Kidney (tissue), 22 donors: ENCODE measurements around the gene FOXA3. TPM values are rescaled to one million over a fixed set of nuclear protein-coding genes. Genes with fewer than 3 reads are reported as not detected.

Experiments
- DNase-seq, 5 donors: peaks; one replicate each; pipeline ENCODE4 v3.0.0-alpha.2; 2013 to 2020
- FAIRE-seq: peaks from 2 replicates; lab custom pipeline; 2012; peaks lifted over from hg19 to GRCh38; lab: Jason Lieb, UNC
- H3K27ac ChIP-seq, 2 donors: one replicate each; pipeline ENCODE4 v1.7.0; 2013; ENCODE audit warnings: low read depth in 2 of 2, low read length in 2 of 2, inconsistent platforms in 1 of 2
- H3K27me3 ChIP-seq: one replicate; pipeline ENCODE4 v1.7.1; 2013; ENCODE audit warnings: low read length, inconsistent platforms; ENCODE audit not compliant: control insufficient read depth, insufficient read depth
- H3K36me3 ChIP-seq, 3 donors: one replicate each; pipeline versions ENCODE4 v1.7.0 to v1.7.1; 2013; ENCODE audit warnings: low read length in 3 of 3, control low read depth in 1 of 3, inconsistent platforms in 1 of 3; ENCODE audit not compliant: insufficient read depth in 3 of 3, control insufficient read depth in 2 of 3
- H3K4me1 ChIP-seq, 3 donors: one replicate each; pipeline versions ENCODE4 v1.7.0 to v1.7.1; 2013; ENCODE audit warnings: low read length in 3 of 3, inconsistent platforms in 1 of 3, low read depth in 1 of 3; ENCODE audit not compliant: control insufficient read depth in 2 of 3, insufficient read depth in 2 of 3
- H3K4me3 ChIP-seq, 3 donors: one replicate each; pipeline versions ENCODE4 v1.7.0 to v1.8.1; 2013; ENCODE audit warnings: low read length in 3 of 3, control low read depth in 1 of 3, inconsistent platforms in 1 of 3
- H3K9ac ChIP-seq, 3 donors: one replicate each; pipeline versions ENCODE4 v1.7.0 to v1.7.1; 2013; ENCODE audit warnings: low read length in 3 of 3, control low read depth in 1 of 3, inconsistent platforms in 1 of 3
- H3K9me3 ChIP-seq, 3 donors: one replicate each; pipeline versions ENCODE4 v1.7.0 to v1.7.1; 2013; ENCODE audit warnings: low read length in 3 of 3, control low read depth in 1 of 3, inconsistent platforms in 1 of 3; ENCODE audit not compliant: control insufficient read depth in 2 of 3, insufficient read depth in 1 of 3
- intact Hi-C: fragments of 100-400 bp; cut with DNase I; formaldehyde crosslinking; loops from one replicate; pipeline ENCODE4 v1.11.1; 2022
- long read RNA-seq, 10 donors: library from polyadenylated mRNA in 1 of 10; unstranded in 1 of 10; transcript quantifications; one replicate each; pipeline ENCODE4 v2.0.0 and lab custom pipeline, GENCODE V29; 2021 to 2026
- polyA plus RNA-seq: library from polyadenylated mRNA; stranded (reverse); fragments of 350-450 nt; fragmentation: Illumina TruSeq; extraction: RNeasy Lipid Tissue Mini Kit (QIAGEN cat#74804); gene quantifications from one replicate; pipeline ENCODE4 v1.2.3, GENCODE V29; 2014; ENCODE audit warnings: low read depth, low replicate concordance; ENCODE audit not compliant: insufficient read depth
- total RNA-seq: library from RNA; stranded (reverse); fragmentation: NEBNext Ultra II Directional; extraction: Animal tissue kit (Norgen Biotek cat#: 25700); gene quantifications from one replicate; pipeline ENCODE4 v1.2.1, GENCODE V29; 2021
- TF ChIP-seq, protein P1 (sequence below): IDR thresholded peaks from 3 replicates; pipeline ENCODE4 v1.5.1; 2012; ENCODE audit warnings: mild to moderate bottlenecking, moderate library complexity, borderline replicate concordance; ENCODE audit not compliant: insufficient read depth; ENCODE audit errors: extremely low read depth
- donor health status: control.
- donor health status: control.
- donor health status: control.
- donor health status: control.
- donor health status: control.
- donor health status: DM: yes; HTN: yes; CAD: no.
- donor health status: Normal renal cell carcinoma (clear cell type).

The FOXA3 gene
- total RNA-seq = 3.7 TPM
- polyA plus RNA-seq = 1.8 TPM
- long read RNA-seq, donor 1 = 0 reads
- long read RNA-seq, donor 2 = 0 reads
- long read RNA-seq, donor 3 = 0 reads
- long read RNA-seq, donor 4 = 0 reads
- long read RNA-seq, donor 5 = 0 reads
- long read RNA-seq, donor 6 = 0 reads
- long read RNA-seq, donor 7, partial matches to known transcripts = 0 of 3 reads
- long read RNA-seq, donor 7, other reads (novel, unspliced or antisense) = 2 of 3 reads
- long read RNA-seq, donor 8 = 0 reads
- long read RNA-seq, donor 9, partial matches to known transcripts = 8 of 8 reads
- long read RNA-seq, donor 9, other reads (novel, unspliced or antisense) = 0 of 8 reads
- long read RNA-seq, donor 10 = 0 reads

GRCh38 chr19:45863840-45864628 lies at the start of gene FOXA3:
Gene FOXA3, plus strand, starts transcription at chr19:45864326. Its CDS starts 131 bp downstream, at chr19:45864457.
- DNase-seq = peak in 3 of 5 donors; percentile 64 to 84 (median 77)
- TF ChIP-seq, protein P1, sequence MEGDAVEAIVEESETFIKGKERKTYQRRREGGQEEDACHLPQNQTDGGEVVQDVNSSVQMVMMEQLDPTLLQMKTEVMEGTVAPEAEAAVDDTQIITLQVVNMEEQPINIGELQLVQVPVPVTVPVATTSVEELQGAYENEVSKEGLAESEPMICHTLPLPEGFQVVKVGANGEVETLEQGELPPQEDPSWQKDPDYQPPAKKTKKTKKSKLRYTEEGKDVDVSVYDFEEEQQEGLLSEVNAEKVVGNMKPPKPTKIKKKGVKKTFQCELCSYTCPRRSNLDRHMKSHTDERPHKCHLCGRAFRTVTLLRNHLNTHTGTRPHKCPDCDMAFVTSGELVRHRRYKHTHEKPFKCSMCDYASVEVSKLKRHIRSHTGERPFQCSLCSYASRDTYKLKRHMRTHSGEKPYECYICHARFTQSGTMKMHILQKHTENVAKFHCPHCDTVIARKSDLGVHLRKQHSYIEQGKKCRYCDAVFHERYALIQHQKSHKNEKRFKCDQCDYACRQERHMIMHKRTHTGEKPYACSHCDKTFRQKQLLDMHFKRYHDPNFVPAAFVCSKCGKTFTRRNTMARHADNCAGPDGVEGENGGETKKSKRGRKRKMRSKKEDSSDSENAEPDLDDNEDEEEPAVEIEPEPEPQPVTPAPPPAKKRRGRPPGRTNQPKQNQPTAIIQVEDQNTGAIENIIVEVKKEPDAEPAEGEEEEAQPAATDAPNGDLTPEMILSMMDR = peak; percentile 62
- intact Hi-C loops = no loop called here
- peaks cover 16% of the 10 kb centered on the region for H3K27me3 ChIP-seq
- no peak for FAIRE-seq
- H3K4me3 ChIP-seq = peak within 1 kb of the TSS in 2 of 3 donors; percentile 66 to 78
- H3K9me3 ChIP-seq = no peaks in the 10 kb centered on the region
- H3K9ac ChIP-seq = peak within 1 kb of the TSS in 1 of 3 donors; percentile 5
- H3K27ac ChIP-seq = no peak within 1 kb of the TSS
- no peaks in the 10 kb centered on the region for H3K36me3 ChIP-seq
- peaks cover 0 to 10% (median 0%) of the 10 kb centered on the region in 3 donors for H3K4me1 ChIP-seq

- Histone ChIP-seq H3K9me3 (no peaks in the 10 kb centered on the region), H3K27ac (no peak within 1 kb of the TSS), H3K4me3 (no peak within 1 kb of the TSS), H3K9ac (no peak within 1 kb of the TSS), H3K4me1 (peaks cover 0 to 2% (median 0%) of the 10 kb centered on the region in 3 donors), H3K27me3 (no peaks in the 10 kb centered on the region), H3K36me3 (peaks cover 0 to under 1% (median 0%) of the 10 kb centered on the region in 3 donors)
- FAIRE-seq (no peak), DNase-seq (peak in 3 of 5 donors; percentile 27 to 65 (median 33))
- TF ChIP-seq, protein P1 = no peak
- intact Hi-C loops = no loop called here
These were observed 49.2 kb upstream of the FOXA3 start, which contains the start of gene RSPH6A for GRCh38 chr19:45814851-45815480. Gene RSPH6A, minus strand, starts transcription at chr19:45815308. Its CDS starts 132 bp downstream, at chr19:45815176.

DNA sequence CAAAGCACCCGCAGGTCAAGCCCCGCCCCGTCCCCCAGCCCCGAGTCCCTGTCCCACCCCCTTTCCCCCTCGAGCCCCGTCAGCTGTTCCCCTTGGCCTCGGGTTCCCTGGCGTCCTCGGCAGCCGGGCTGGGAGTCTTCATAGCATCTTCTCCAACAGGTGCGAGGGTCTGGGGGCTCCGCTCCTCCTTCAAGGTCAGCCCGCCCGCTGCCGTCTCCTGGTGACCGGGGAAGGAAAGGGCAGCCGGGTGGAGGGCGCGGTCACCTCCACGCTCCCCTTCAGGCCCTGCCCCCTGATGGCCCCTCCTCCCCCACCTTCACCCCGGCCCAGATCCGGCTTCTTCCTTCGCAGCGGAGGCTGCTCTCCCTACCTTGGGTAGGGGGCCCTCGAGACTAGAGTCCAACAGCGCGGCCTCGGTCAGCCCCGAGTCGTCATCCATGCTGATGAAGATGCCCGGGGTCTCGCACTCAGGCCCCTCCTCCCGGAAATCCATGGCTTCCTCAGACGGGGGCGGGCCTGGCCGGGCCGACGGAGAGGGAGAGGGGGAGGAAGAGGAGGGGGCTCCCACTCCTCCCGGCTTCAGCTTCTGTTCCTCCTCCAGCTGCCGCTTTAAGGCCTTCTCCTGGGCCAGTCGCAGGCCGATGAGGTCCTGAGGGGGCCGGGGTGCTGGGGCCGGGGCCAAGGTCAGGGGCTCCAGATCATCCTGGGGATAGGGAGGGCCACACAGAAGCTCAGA lies 48.5 kb upstream of the FOXA3 start:
- TF ChIP-seq, protein P1 = no peak
- H3K27ac ChIP-seq = no peak overlapping the region
- intact Hi-C loops = no loop called here
- H3K36me3 ChIP-seq = peaks cover 0 to 2% (median 2%) of the 10 kb centered on the region in 3 donors
- no peaks in the 10 kb centered on the region for H3K27me3 ChIP-seq
- DNase-seq (peak in 4 of 5 donors; percentile 79 to 93 (median 88)), FAIRE-seq (no peak)
- H3K9me3 ChIP-seq = no peaks in the 10 kb centered on the region
- no peaks in the 10 kb centered on the region for H3K4me1 ChIP-seq
- no peak overlapping the region for H3K9ac ChIP-seq
- no peak overlapping the region for H3K4me3 ChIP-seq
